ENCODE results near the gene SHLD1.

Gene SHLD1

GRCh38 chr20:5820738-5821137, 70.5 kb downstream of the SHLD1 start:
- no peaks in the 10 kb centered on the region; the same call in 1 of the 2 replicates for H4K20me1 ChIP-seq (ENCODE audit: insufficient read depth, low read length)
- TF ChIP-seq CTCF (IDR thresholded peaks at IDR 0.05; ENCODE audit: borderline replicate concordance, extremely low read depth, low read length, poor library complexity, severe bottlenecking) (no peak), EZH2 (IDR thresholded peaks at IDR 0.05; ENCODE audit: borderline replicate concordance, low read depth, low read length, severe bottlenecking) (no peak)
- ATAC-seq (ENCODE audit: insufficient read depth, low read depth) (no peak), DNase-seq (no peak)
- H3K9ac ChIP-seq (ENCODE audit: low read depth, low read length), result no peak overlapping the region
- H3K27ac ChIP-seq (ENCODE audit: low read length), result no peak overlapping the region
- H3K4me1 ChIP-seq (ENCODE audit: insufficient read depth, low read length), result no peaks in the 10 kb centered on the region
- H3K79me2 ChIP-seq (ENCODE audit: insufficient read depth, low read length), result no peaks in the 10 kb centered on the region
- no peak overlapping the region for H3K4me3 ChIP-seq (ENCODE audit: low read depth in 1 of 2, low read length in 2 of 2)
- H2AFZ ChIP-seq (ENCODE audit: low read depth, low read length), result no peak overlapping the region
- no peaks in the 10 kb centered on the region for H3K36me3 ChIP-seq (ENCODE audit: insufficient read depth, low read length)
- no peaks in the 10 kb centered on the region for H3K9me3 ChIP-seq (ENCODE audit: insufficient read depth, low read length, severe bottlenecking)
- no peak overlapping the region for H3K4me2 ChIP-seq (ENCODE audit: insufficient read depth, low read length)
- no peaks in the 10 kb centered on the region for H3K27me3 ChIP-seq (ENCODE audit: insufficient read depth, low read length, poor library complexity)

DNA sequence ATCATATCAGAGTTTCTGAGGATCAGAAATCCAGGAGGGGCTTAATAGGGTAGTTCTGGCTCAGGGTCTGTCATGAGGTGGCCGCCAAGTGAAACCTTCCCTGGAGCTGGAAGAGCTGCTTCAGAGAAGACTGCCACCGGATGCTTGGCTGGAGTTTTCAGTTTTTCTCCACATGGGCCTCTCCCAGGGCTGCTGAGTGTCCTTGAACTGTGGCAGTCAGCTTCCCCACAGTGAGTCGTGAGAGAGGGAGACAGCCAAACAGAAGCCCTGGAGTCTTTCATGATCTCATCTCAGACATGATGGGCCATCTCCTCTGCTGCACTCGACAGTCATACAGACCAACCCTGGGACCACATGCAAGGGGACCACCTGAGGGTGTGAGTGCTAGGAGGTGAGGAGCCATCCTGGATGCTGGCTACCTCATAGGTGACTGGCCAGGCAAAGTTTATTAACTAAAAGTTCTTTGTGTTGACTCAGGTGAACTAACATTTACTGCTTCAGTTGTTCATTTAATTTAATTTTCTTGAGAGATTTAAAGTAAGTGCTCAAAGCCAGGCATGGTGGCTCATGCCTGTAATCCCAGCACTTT, 71.5 kb downstream of the SHLD1 start:
- Histone ChIP-seq H3K4me1 (ENCODE audit: insufficient read depth, low read length) (no peaks in the 10 kb centered on the region), H2AFZ (ENCODE audit: low read depth, low read length) (no peak overlapping the region), H3K9me3 (ENCODE audit: insufficient read depth, low read length, severe bottlenecking) (no peaks in the 10 kb centered on the region), H3K27me3 (ENCODE audit: insufficient read depth, low read length, poor library complexity) (no peaks in the 10 kb centered on the region), H4K20me1 (ENCODE audit: insufficient read depth, low read length) (peaks cover under 1% of the 10 kb centered on the region), H3K27ac (ENCODE audit: low read length) (no peak overlapping the region), H3K4me2 (ENCODE audit: insufficient read depth, low read length) (no peak overlapping the region), H3K79me2 (ENCODE audit: insufficient read depth, low read length) (no peaks in the 10 kb centered on the region), H3K9ac (ENCODE audit: low read depth, low read length) (no peak overlapping the region), H3K4me3 (ENCODE audit: low read depth in 1 of 2, low read length in 2 of 2) (no peak overlapping the region), H3K36me3 (ENCODE audit: insufficient read depth, low read length) (no peaks in the 10 kb centered on the region)
- ATAC-seq (ENCODE audit: insufficient read depth, low read depth) (no peak), DNase-seq (no peak)
- TF ChIP-seq CTCF (IDR thresholded peaks at IDR 0.05; ENCODE audit: borderline replicate concordance, extremely low read depth, low read length, poor library complexity, severe bottlenecking), result no peak
- no peak for TF ChIP-seq EZH2 (IDR thresholded peaks at IDR 0.05; ENCODE audit: borderline replicate concordance, low read depth, low read length, severe bottlenecking)

- H3K27me3 ChIP-seq (ENCODE audit: insufficient read depth, low read length, poor library complexity), result no peaks in the 10 kb centered on the region
- TF ChIP-seq CTCF (IDR thresholded peaks at IDR 0.05; ENCODE audit: borderline replicate concordance, extremely low read depth, low read length, poor library complexity, severe bottlenecking) (no peak), EZH2 (IDR thresholded peaks at IDR 0.05; ENCODE audit: borderline replicate concordance, low read depth, low read length, severe bottlenecking) (no peak)
- no peaks in the 10 kb centered on the region for H3K79me2 ChIP-seq (ENCODE audit: insufficient read depth, low read length)
- no peak overlapping the region for H2AFZ ChIP-seq (ENCODE audit: low read depth, low read length)
- no peaks in the 10 kb centered on the region for H3K9me3 ChIP-seq (ENCODE audit: insufficient read depth, low read length, severe bottlenecking)
- H3K4me3 ChIP-seq (ENCODE audit: low read depth in 1 of 2, low read length in 2 of 2), result no peak overlapping the region
- H3K4me1 ChIP-seq (ENCODE audit: insufficient read depth, low read length), result no peaks in the 10 kb centered on the region
- H3K27ac ChIP-seq (ENCODE audit: low read length), result no peak overlapping the region
- no peak overlapping the region for H3K9ac ChIP-seq (ENCODE audit: low read depth, low read length)
- no peak for ATAC-seq (ENCODE audit: insufficient read depth, low read depth)
- no peaks in the 10 kb centered on the region for H3K36me3 ChIP-seq (ENCODE audit: insufficient read depth, low read length)
- no peak overlapping the region for H3K4me2 ChIP-seq (ENCODE audit: insufficient read depth, low read length)
- DNase-seq, result no peak
- peaks cover 5% of the 10 kb centered on the region for H4K20me1 ChIP-seq (ENCODE audit: insufficient read depth, low read length)
These were observed 72.4 kb downstream of the SHLD1 start for GRCh38 chr20:5822569-5822968.

Measured in DND-41 (cell line).